SKM-1 (cell line): Measurements from ENCODE around the gene PRPF19.

Source experiments
- DNase-seq: peaks from one replicate; lab custom pipeline; 2025; ENCODE audit not compliant: unreplicated experiment; lab: John Stamatoyannopoulos, UW

PRPF19 gene

GRCh38 chr11:60875366-60876167, 30.8 kb downstream of the PRPF19 start:
- DNase-seq, result no peak

GRCh38 chr11:60874421-60875365, 31.7 kb downstream of the PRPF19 start:
- DNase-seq, result no peak

- no peak for DNase-seq
These were observed 32.9 kb downstream of the PRPF19 start for GRCh38 chr11:60873533-60873932.

- DNase-seq, result no peak
These were observed 33.3 kb downstream of the PRPF19 start for GRCh38 chr11:60872961-60873524.

- peak; percentile 41 for DNase-seq
These were observed 34.0 kb downstream of the PRPF19 start for GRCh38 chr11:60872124-60872960.

- DNase-seq, result no peak
These were observed 34.9 kb downstream of the PRPF19 start for GRCh38 chr11:60871378-60872061.

- DNase-seq, result no peak
These were observed 35.5 kb downstream of the PRPF19 start for GRCh38 chr11:60870733-60871377.

- DNase-seq, result no peak
These were observed 36.1 kb downstream of the PRPF19 start for GRCh38 chr11:60870276-60870675.

- no peak for DNase-seq
These were observed 36.9 kb downstream of the PRPF19 start for GRCh38 chr11:60869451-60869825.

GRCh38 chr11:60868682-60869450, 37.5 kb downstream of the PRPF19 start:
- DNase-seq, result no peak

GRCh38 chr11:60867871-60868681, 38.3 kb downstream of the PRPF19 start:
- DNase-seq, result no peak

- DNase-seq, result no peak
These were observed 39.2 kb downstream of the PRPF19 start, which contains the start of gene ZP1 for GRCh38 chr11:60866911-60867870. ZP1 (plus strand) TSS chr11:60867542; CDS start chr11:60867562, 20 bp downstream.

GRCh38 chr11:60864856-60865513, 41.4 kb downstream of the PRPF19 start:
- DNase-seq, result no peak

- DNase-seq, result no peak
These were observed 42.5 kb downstream of the PRPF19 start for GRCh38 chr11:60863550-60864521.

GRCh38 chr11:60862171-60862570, 44.2 kb downstream of the PRPF19 start:
- no peak for DNase-seq
